ENCODE measurements around the gene TUSC2.

DNA sequence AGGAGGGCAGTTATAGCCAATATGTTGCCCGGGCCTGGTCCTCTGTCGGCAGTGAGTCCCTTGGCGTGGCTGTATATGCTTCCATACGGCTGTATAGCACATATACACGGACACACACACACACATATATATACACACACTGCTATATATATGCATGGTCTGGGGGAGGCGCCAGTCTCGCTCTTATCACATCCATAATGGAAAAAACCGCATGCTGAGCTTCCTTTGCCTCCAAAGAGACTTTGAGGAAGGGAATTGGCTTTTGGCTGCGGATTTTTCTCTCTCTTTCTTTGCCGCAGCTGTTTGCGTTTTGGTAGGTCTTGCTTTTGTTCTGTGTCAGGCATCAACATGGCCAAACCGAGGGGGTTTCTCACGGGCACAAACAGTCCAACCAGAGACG, 42.6 kb upstream of the TUSC2 start:
- no peak for TF ChIP-seq POLR2A (IDR thresholded peaks at IDR 0.05)
- TF ChIP-seq CTCF (IDR thresholded peaks at IDR 0.05) = no peak
